ENCODE measurements around the gene GLS. TPM values are rescaled to one million over a fixed set of nuclear protein-coding genes. Genes with fewer than 3 reads are reported as not detected.

Gene GLS
- total RNA-seq, 1 donor from 2014 or later: 178 TPM

GRCh38 chr2:190904640-190905261 is 24.1 kb downstream of the GLS start:
- H3K4me3 Mint-ChIP-seq (ENCODE audit: unreplicated experiment): peak overlapping the region; percentile 28
- no peaks in the 10 kb centered on the region for H3K27me3 Mint-ChIP-seq (ENCODE audit: unreplicated experiment)
- H3K27ac Mint-ChIP-seq (ENCODE audit: unreplicated experiment): peak overlapping the region; percentile 78
- H3K9me3 Mint-ChIP-seq (ENCODE audit: unreplicated experiment): no peaks in the 10 kb centered on the region
- peaks cover 43% of the 10 kb centered on the region for H3K36me3 Mint-ChIP-seq (ENCODE audit: unreplicated experiment)
- DNase-seq (ENCODE audit: extremely low spot score, unreplicated experiment): no peak
- peaks cover 44% of the 10 kb centered on the region for H3K4me1 Mint-ChIP-seq (ENCODE audit: unreplicated experiment)
- TF ChIP-seq CTCF (IDR thresholded peaks at IDR 0.05): no peak

GRCh38 chr2:190908532-190908931 is 27.9 kb downstream of the GLS start:
- Mint-ChIP-seq H3K27me3 (ENCODE audit: unreplicated experiment) (no peaks in the 10 kb centered on the region), H3K4me1 (ENCODE audit: unreplicated experiment) (peaks cover 68% of the 10 kb centered on the region), H3K9me3 (ENCODE audit: unreplicated experiment) (no peaks in the 10 kb centered on the region), H3K4me3 (ENCODE audit: unreplicated experiment) (no peak overlapping the region), H3K27ac (ENCODE audit: unreplicated experiment) (peak overlapping the region; percentile 31), H3K36me3 (ENCODE audit: unreplicated experiment) (peaks cover 35% of the 10 kb centered on the region)
- no peak for DNase-seq (ENCODE audit: extremely low spot score, unreplicated experiment)
- no peak for TF ChIP-seq CTCF (IDR thresholded peaks at IDR 0.05)

GRCh38 chr2:190909680-190910079 is 29.1 kb downstream of the GLS start:
- H3K36me3 Mint-ChIP-seq (ENCODE audit: unreplicated experiment): peaks cover 33% of the 10 kb centered on the region
- H3K9me3 Mint-ChIP-seq (ENCODE audit: unreplicated experiment): no peaks in the 10 kb centered on the region
- no peak for DNase-seq (ENCODE audit: extremely low spot score, unreplicated experiment)
- H3K27ac Mint-ChIP-seq (ENCODE audit: unreplicated experiment): peak overlapping the region; percentile 90
- H3K4me3 Mint-ChIP-seq (ENCODE audit: unreplicated experiment): no peak overlapping the region
- H3K27me3 Mint-ChIP-seq (ENCODE audit: unreplicated experiment): no peaks in the 10 kb centered on the region
- TF ChIP-seq CTCF (IDR thresholded peaks at IDR 0.05): no peak
- peaks cover 60% of the 10 kb centered on the region for H3K4me1 Mint-ChIP-seq (ENCODE audit: unreplicated experiment)

- Mint-ChIP-seq H3K27ac (ENCODE audit: unreplicated experiment) (peak overlapping the region; percentile 90), H3K4me1 (ENCODE audit: unreplicated experiment) (peaks cover 53% of the 10 kb centered on the region), H3K27me3 (ENCODE audit: unreplicated experiment) (no peaks in the 10 kb centered on the region), H3K4me3 (ENCODE audit: unreplicated experiment) (peak overlapping the region; percentile 45), H3K9me3 (ENCODE audit: unreplicated experiment) (no peaks in the 10 kb centered on the region), H3K36me3 (ENCODE audit: unreplicated experiment) (peaks cover 33% of the 10 kb centered on the region)
- no peak for DNase-seq (ENCODE audit: extremely low spot score, unreplicated experiment)
- no peak for TF ChIP-seq CTCF (IDR thresholded peaks at IDR 0.05)
These were observed 29.9 kb downstream of the GLS start for GRCh38 chr2:190910341-190911136.

GRCh38 chr2:190911813-190912212 is 31.2 kb downstream of the GLS start:
- Mint-ChIP-seq H3K27ac (ENCODE audit: unreplicated experiment) (peak overlapping the region; percentile 63), H3K9me3 (ENCODE audit: unreplicated experiment) (no peaks in the 10 kb centered on the region), H3K36me3 (ENCODE audit: unreplicated experiment) (peaks cover 42% of the 10 kb centered on the region), H3K4me1 (ENCODE audit: unreplicated experiment) (peaks cover 45% of the 10 kb centered on the region), H3K27me3 (ENCODE audit: unreplicated experiment) (no peaks in the 10 kb centered on the region), H3K4me3 (ENCODE audit: unreplicated experiment) (no peak overlapping the region)
- no peak for TF ChIP-seq CTCF (IDR thresholded peaks at IDR 0.05)
- no peak for DNase-seq (ENCODE audit: extremely low spot score, unreplicated experiment)

Data from osteocyte (in vitro differentiated cells).